PC-3 (cell line): ENCODE results near the gene NCF1. TPM values are rescaled to one million over a fixed set of nuclear protein-coding genes. Genes with fewer than 3 reads are reported as not detected.

Source experiments
- total RNA-seq: library from RNA; depleted of rRNA; stranded (reverse); fragments of >200 nt; gene quantifications from 2 replicates; pipeline ENCODE4 v1.2.3, GENCODE V29; 2014; rRNA removed

The NCF1 gene
- total RNA-seq, 1 experiment from 2014 or later, result not detected

Other genes starting within 250 kb of the NCF1 start
- gene GTF2I, start 116.3 kb upstream of the NCF1 start, total RNA-seq, result 138 and 144 TPM in 2 replicates
- 0.63 and 3.0 TPM in 2 replicates for gene GTF2IRD2, start 77.6 kb downstream of the NCF1 start, total RNA-seq
- 6.3 and 7.7 TPM in 2 replicates for gene CASTOR2, start 190.7 kb downstream of the NCF1 start, total RNA-seq